D721Med (cell line): ENCODE results near the gene ZDHHC7.

Source experiments
- DNase-seq: peaks from one replicate; pipeline ENCODE4 v3.0.0; 2011; ENCODE audit warnings: low spot score; ENCODE audit not compliant: insufficient read length
- FAIRE-seq: peaks from 2 replicates; lab custom pipeline; 2011; peaks lifted over from hg19 to GRCh38; lab: Jason Lieb, UNC
- CTCF ChIP-seq: IDR thresholded peaks from 2 replicates; pipeline ENCODE4 v1.5.1; 2012; ENCODE audit warnings: mild to moderate bottlenecking, control low read depth; ENCODE audit not compliant: insufficient read depth; ENCODE audit errors: missing control alignments

Gene ZDHHC7

GRCh38 chr16:84985079-84986065 lies 26.0 kb downstream of the ZDHHC7 start:
- FAIRE-seq: no peak
- DNase-seq: no peak

GRCh38 chr16:84982434-84982833 lies 28.9 kb downstream of the ZDHHC7 start:
- DNase-seq: no peak
- TF ChIP-seq CTCF: peak; percentile 3
- FAIRE-seq: no peak

More at GRCh38 chr16:84985079-84986065, 26.0 kb downstream of the ZDHHC7 start:
- no peak for TF ChIP-seq CTCF

- DNase-seq: no peak
- TF ChIP-seq CTCF: no peak
- no peak for FAIRE-seq
These were observed 31.8 kb downstream of the ZDHHC7 start for GRCh38 chr16:84979516-84979915.

GRCh38 chr16:84976644-84977400 lies 34.5 kb downstream of the ZDHHC7 start:
- DNase-seq (no peak), FAIRE-seq (no peak)
- no peak for TF ChIP-seq CTCF

- DNase-seq (no peak), FAIRE-seq (no peak)
- no peak for TF ChIP-seq CTCF
These were observed 35.8 kb downstream of the ZDHHC7 start for GRCh38 chr16:84975522-84975921.

- FAIRE-seq (no peak), DNase-seq (no peak)
- no peak for TF ChIP-seq CTCF
These were observed 36.3 kb downstream of the ZDHHC7 start for GRCh38 chr16:84975066-84975465.
